GM23338 (cell line): Measurements from ENCODE around the gene MDM2. TPM values are rescaled to one million over a fixed set of nuclear protein-coding genes. Genes with fewer than 3 reads are reported as not detected.
"Not testable (repeated sequence)": the region's sequence is repeated elsewhere in the genome, so short reads cannot be mapped to it uniquely, and the experiment has no call there.

ENCODE experiments used
- ATAC-seq: fragments of 200-7000 bp; cut with Tn5 transposase; 3 replicates; pipeline ENCODE4 v1.9.1; 2020
- DNase-seq: peaks from one replicate; pipeline ENCODE4 v3.0.0-alpha.2; 2015; ENCODE audit warnings: low spot score
- H2AFZ ChIP-seq: fragments of 200-600 bp; sonication (generic); 2 replicates; pipeline ENCODE4 v1.8.0; 2016; ENCODE audit warnings: antibody characterized with exemption, mild to moderate bottlenecking, moderate library complexity
- H3F3A ChIP-seq: fragments of 200-600 bp; sonication (generic); replicated peaks from 2 replicates; pipeline ENCODE4 v1.8.0; 2017; ENCODE audit warnings: antibody characterized with exemption, mixed run types, low read depth
- H3K27ac ChIP-seq: fragments of 200-600 bp; sonication (generic); 2 replicates; pipeline ENCODE4 v1.6.1; 2016; ENCODE audit warnings: low read depth
- H3K27me3 ChIP-seq: fragments of 200-600 bp; sonication (generic); 2 replicates; pipeline ENCODE4 v1.8.0; 2016; ENCODE audit warnings: mild to moderate bottlenecking, mixed run types, moderate library complexity; ENCODE audit not compliant: insufficient read depth
- H3K36me3 ChIP-seq: fragments of 200-600 bp; sonication (generic); 2 replicates; pipeline ENCODE4 v1.8.0; 2016; ENCODE audit warnings: mild to moderate bottlenecking; ENCODE audit not compliant: insufficient read depth
- H3K4me1 ChIP-seq: fragments of 200-600 bp; sonication (generic); 2 replicates; pipeline ENCODE4 v1.8.0; 2016; ENCODE audit warnings: mild to moderate bottlenecking, moderate library complexity; ENCODE audit not compliant: insufficient read depth
- H3K4me2 ChIP-seq: fragments of 200-600 bp; sonication (generic); 2 replicates; pipeline ENCODE4 v1.7.1; 2017; ENCODE audit warnings: mixed run types
- H3K4me3 ChIP-seq: fragments of 200-600 bp; sonication (generic); 2 replicates; pipeline ENCODE4 v1.6.1; 2016; ENCODE audit warnings: mixed run types
- H3K79me2 ChIP-seq: fragments of 200-600 bp; sonication (generic); replicated peaks from 2 replicates; pipeline ENCODE4 v1.8.0; 2017; ENCODE audit warnings: mild to moderate bottlenecking; ENCODE audit not compliant: insufficient read depth
- H3K9me2 ChIP-seq: fragments of 200-600 bp; sonication (generic); 2 replicates; pipeline ENCODE4 v1.8.0; 2017; ENCODE audit not compliant: insufficient read depth
- H4K20me1 ChIP-seq: fragments of 200-600 bp; sonication (generic); replicated peaks from 2 replicates; pipeline ENCODE4 v1.8.0; 2017; ENCODE audit warnings: mild to moderate bottlenecking; ENCODE audit not compliant: insufficient read depth
- H3K27ac Mint-ChIP-seq: 2 replicates; pipeline ENCODE4 v1.8.0; 2020; ENCODE audit warnings: inconsistent platforms, mild to moderate bottlenecking, moderate library complexity, mixed read lengths
- H3K27me3 Mint-ChIP-seq: 3 replicates; pipeline ENCODE4 v1.8.0; 2022; ENCODE audit warnings: low read depth, mild to moderate bottlenecking, moderate library complexity, mixed read lengths, inconsistent platforms; ENCODE audit not compliant: insufficient read depth, poor library complexity
- H3K36me3 Mint-ChIP-seq: 3 replicates; pipeline ENCODE4 v1.8.0; 2021; ENCODE audit warnings: low read depth, mild to moderate bottlenecking, inconsistent platforms, moderate library complexity, mixed read lengths
- H3K4me1 Mint-ChIP-seq: 3 replicates; pipeline ENCODE4 v1.8.0; 2020; ENCODE audit warnings: mild to moderate bottlenecking, inconsistent platforms, mixed read lengths
- H3K4me3 Mint-ChIP-seq: 3 replicates; pipeline ENCODE4 v1.8.0; 2021; ENCODE audit warnings: moderate library complexity, mild to moderate bottlenecking, inconsistent platforms, mixed read lengths
- H3K9me3 Mint-ChIP-seq: 3 replicates; pipeline ENCODE4 v1.8.0; 2020; ENCODE audit warnings: moderate library complexity, mild to moderate bottlenecking, inconsistent platforms, mixed read lengths
- EZH2 ChIP-seq: fragments of 200-600 bp; sonication (generic); IDR thresholded peaks from one replicate; pipeline ENCODE4 v1.8.0; 2017; ENCODE audit warnings: antibody characterized with exemption, mild to moderate bottlenecking, low read depth; ENCODE audit not compliant: unreplicated experiment
- JUNB ChIP-seq: IDR thresholded peaks from one replicate; pipeline ENCODE4 v1.6.1; 2016; ENCODE audit warnings: antibody characterized with exemption; ENCODE audit not compliant: unreplicated experiment
- NANOG ChIP-seq: IDR thresholded peaks from 2 replicates; pipeline ENCODE4 v1.6.1; 2016; ENCODE audit warnings: antibody characterized with exemption, borderline replicate concordance
- POLR2AphosphoS5 ChIP-seq: IDR thresholded peaks from 2 replicates; pipeline ENCODE4 v1.6.1; 2016; ENCODE audit warnings: antibody characterized with exemption, low read depth
- STAT1 ChIP-seq: IDR thresholded peaks from one replicate; pipeline ENCODE4 v1.6.1; 2016; ENCODE audit warnings: antibody characterized with exemption; ENCODE audit not compliant: unreplicated experiment
- ZNF114 ChIP-seq: fragments of 250-450 bp; sonication (Bioruptor Pico); IDR thresholded peaks from 2 replicates; pipeline ENCODE4 v1.5.0; 2020; ENCODE audit warnings: mild to moderate bottlenecking, moderate library complexity
- ZNF331 ChIP-seq: fragments of 250-450 bp; sonication (Bioruptor Pico); IDR thresholded peaks from 2 replicates; pipeline ENCODE4 v1.5.0; 2020; ENCODE audit warnings: low read depth, mild to moderate bottlenecking, moderate library complexity
- polyA plus RNA-seq: library from polyadenylated mRNA; unstranded; fragments of >200 nt; fragmentation: Nextera tagmentation; extraction: Ambion mirVana; gene quantifications from 2 replicates; pipeline ENCODE4 v1.2.1, GENCODE V29; 2016
- total RNA-seq: library from RNA; depleted of rRNA; stranded (reverse); fragments of >200 nt; shearing (Covaris generic); gene quantifications from 2 replicates; pipeline ENCODE4 v1.2.3, GENCODE V29; 2014
- TF ChIP-seq, protein P1 (sequence below): fragments of 250-450 bp; sonication (Bioruptor Pico); IDR thresholded peaks from 2 replicates; pipeline ENCODE4 v1.5.0; 2020; ENCODE audit warnings: mild to moderate bottlenecking, moderate library complexity
- TF ChIP-seq, protein P2 (sequence below): IDR thresholded peaks from one replicate; pipeline ENCODE4 v1.6.1; 2018; ENCODE audit warnings: antibody characterized with exemption; ENCODE audit not compliant: unreplicated experiment
- TF ChIP-seq, protein P3 (sequence below), 2 experiments: fragments of 200-600 bp in 1 of 2; sonication (generic) in 1 of 2; conservative IDR thresholded peaks; 2 replicates each; pipeline versions ENCODE4 v1.5.1 to v1.6.1; 2016 to 2017; ENCODE audit warnings: antibody characterized with exemption in 2 of 2, low read depth in 2 of 2, mild to moderate bottlenecking in 2 of 2, moderate library complexity in 1 of 2

MDM2 gene
- total and polyA plus RNA-seq, 2 experiments from 2014 or later, result 105 to 136 TPM

DNA sequence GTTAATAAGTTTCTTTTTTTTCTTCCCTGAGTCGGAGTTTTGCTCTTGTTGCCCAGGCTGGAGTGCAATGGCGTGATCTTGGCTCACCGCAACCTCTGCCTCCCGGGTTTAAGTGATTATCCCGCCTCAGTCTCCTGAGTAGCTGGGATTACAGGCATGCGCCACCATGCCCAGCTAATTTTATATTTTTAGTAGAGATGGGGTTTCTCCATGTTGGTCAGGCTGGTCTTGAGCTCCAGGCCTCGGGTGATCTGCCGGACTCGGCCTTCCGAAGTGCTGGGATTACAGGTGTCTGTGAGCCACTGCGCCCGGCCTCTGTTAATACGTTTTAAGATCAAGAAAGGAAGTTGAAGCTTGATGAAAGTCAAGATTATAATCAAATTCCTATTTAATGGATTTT is 11.5 kb downstream of the MDM2 start:
- H2AFZ ChIP-seq, H3K9me2 ChIP-seq, H3K4me1 ChIP-seq, H3K9me3 Mint-ChIP-seq, H3K4me1 Mint-ChIP-seq, H3F3A ChIP-seq, H3K4me3 Mint-ChIP-seq, H3K27me3 Mint-ChIP-seq, DNase-seq, H3K27ac Mint-ChIP-seq, ATAC-seq, H3K27ac ChIP-seq, H3K27me3 ChIP-seq, H3K4me3 ChIP-seq, H3K4me2 ChIP-seq: not testable (repeated sequence)
- peaks cover 25% of the 10 kb centered on the region for H4K20me1 ChIP-seq
- H3K36me3 ChIP-seq, result peaks cover 89% of the 10 kb centered on the region
- H3K36me3 Mint-ChIP-seq, result peaks cover 82% of the 10 kb centered on the region
- peaks cover 64% of the 10 kb centered on the region for H3K79me2 ChIP-seq

- no peak overlapping the region for H3K4me2 ChIP-seq
- no peak overlapping the region for H3K27ac ChIP-seq
- Mint-ChIP-seq H3K27ac (no peak overlapping the region), H3K9me3 (no peaks in the 10 kb centered on the region), H3K4me3 (no peak overlapping the region), H3K4me1 (no peaks in the 10 kb centered on the region), H3K27me3 (no peaks in the 10 kb centered on the region), H3K36me3 (peaks cover 85% of the 10 kb centered on the region)
- DNase-seq, result no peak
- no peaks in the 10 kb centered on the region for H3K4me1 ChIP-seq
- H3F3A ChIP-seq, result 0 out of 2 replicates have a peak, but pooled peaks cover 6% of the 10 kb centered on the region
- peaks cover 19% of the 10 kb centered on the region for H4K20me1 ChIP-seq
- no peaks in the 10 kb centered on the region for H3K9me2 ChIP-seq
- peaks cover 88% of the 10 kb centered on the region for H3K36me3 ChIP-seq
- H3K27me3 ChIP-seq, result no peaks in the 10 kb centered on the region
- no peak overlapping the region for H2AFZ ChIP-seq
- ATAC-seq, result no peak
- peaks cover 45% of the 10 kb centered on the region for H3K79me2 ChIP-seq
- H3K4me3 ChIP-seq, result no peak overlapping the region
- TF ChIP-seq, protein P1, sequence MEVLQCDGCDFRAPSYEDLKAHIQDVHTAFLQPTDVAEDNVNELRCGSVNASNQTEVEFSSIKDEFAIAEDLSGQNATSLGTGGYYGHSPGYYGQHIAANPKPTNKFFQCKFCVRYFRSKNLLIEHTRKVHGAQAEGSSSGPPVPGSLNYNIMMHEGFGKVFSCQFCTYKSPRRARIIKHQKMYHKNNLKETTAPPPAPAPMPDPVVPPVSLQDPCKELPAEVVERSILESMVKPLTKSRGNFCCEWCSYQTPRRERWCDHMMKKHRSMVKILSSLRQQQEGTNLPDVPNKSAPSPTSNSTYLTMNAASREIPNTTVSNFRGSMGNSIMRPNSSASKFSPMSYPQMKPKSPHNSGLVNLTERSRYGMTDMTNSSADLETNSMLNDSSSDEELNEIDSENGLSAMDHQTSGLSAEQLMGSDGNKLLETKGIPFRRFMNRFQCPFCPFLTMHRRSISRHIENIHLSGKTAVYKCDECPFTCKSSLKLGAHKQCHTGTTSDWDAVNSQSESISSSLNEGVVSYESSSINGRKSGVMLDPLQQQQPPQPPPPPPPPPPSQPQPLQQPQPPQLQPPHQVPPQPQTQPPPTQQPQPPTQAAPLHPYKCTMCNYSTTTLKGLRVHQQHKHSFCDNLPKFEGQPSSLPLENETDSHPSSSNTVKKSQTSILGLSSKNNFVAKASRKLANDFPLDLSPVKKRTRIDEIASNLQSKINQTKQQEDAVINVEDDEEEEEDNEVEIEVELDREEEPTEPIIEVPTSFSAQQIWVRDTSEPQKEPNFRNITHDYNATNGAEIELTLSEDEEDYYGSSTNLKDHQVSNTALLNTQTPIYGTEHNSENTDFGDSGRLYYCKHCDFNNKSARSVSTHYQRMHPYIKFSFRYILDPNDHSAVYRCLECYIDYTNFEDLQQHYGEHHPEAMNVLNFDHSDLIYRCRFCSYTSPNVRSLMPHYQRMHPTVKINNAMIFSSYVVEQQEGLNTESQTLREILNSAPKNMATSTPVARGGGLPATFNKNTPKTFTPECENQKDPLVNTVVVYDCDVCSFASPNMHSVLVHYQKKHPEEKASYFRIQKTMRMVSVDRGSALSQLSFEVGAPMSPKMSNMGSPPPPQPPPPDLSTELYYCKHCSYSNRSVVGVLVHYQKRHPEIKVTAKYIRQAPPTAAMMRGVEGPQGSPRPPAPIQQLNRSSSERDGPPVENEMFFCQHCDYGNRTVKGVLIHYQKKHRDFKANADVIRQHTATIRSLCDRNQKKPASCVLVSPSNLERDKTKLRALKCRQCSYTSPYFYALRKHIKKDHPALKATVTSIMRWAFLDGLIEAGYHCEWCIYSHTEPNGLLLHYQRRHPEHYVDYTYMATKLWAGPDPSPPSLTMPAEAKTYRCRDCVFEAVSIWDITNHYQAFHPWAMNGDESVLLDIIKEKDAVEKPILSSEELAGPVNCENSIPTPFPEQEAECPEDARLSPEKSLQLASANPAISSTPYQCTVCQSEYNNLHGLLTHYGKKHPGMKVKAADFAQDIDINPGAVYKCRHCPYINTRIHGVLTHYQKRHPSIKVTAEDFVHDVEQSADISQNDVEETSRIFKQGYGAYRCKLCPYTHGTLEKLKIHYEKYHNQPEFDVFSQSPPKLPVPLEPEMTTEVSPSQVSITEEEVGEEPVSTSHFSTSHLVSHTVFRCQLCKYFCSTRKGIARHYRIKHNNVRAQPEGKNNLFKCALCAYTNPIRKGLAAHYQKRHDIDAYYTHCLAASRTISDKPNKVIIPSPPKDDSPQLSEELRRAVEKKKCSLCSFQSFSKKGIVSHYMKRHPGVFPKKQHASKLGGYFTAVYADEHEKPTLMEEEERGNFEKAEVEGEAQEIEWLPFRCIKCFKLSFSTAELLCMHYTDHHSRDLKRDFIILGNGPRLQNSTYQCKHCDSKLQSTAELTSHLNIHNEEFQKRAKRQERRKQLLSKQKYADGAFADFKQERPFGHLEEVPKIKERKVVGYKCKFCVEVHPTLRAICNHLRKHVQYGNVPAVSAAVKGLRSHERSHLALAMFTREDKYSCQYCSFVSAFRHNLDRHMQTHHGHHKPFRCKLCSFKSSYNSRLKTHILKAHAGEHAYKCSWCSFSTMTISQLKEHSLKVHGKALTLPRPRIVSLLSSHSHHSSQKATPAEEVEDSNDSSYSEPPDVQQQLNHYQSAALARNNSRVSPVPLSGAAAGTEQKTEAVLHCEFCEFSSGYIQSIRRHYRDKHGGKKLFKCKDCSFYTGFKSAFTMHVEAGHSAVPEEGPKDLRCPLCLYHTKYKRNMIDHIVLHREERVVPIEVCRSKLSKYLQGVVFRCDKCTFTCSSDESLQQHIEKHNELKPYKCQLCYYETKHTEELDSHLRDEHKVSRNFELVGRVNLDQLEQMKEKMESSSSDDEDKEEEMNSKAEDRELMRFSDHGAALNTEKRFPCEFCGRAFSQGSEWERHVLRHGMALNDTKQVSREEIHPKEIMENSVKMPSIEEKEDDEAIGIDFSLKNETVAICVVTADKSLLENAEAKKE (CRISPR knock-in tag), result no peak
- TF ChIP-seq, protein P2, sequence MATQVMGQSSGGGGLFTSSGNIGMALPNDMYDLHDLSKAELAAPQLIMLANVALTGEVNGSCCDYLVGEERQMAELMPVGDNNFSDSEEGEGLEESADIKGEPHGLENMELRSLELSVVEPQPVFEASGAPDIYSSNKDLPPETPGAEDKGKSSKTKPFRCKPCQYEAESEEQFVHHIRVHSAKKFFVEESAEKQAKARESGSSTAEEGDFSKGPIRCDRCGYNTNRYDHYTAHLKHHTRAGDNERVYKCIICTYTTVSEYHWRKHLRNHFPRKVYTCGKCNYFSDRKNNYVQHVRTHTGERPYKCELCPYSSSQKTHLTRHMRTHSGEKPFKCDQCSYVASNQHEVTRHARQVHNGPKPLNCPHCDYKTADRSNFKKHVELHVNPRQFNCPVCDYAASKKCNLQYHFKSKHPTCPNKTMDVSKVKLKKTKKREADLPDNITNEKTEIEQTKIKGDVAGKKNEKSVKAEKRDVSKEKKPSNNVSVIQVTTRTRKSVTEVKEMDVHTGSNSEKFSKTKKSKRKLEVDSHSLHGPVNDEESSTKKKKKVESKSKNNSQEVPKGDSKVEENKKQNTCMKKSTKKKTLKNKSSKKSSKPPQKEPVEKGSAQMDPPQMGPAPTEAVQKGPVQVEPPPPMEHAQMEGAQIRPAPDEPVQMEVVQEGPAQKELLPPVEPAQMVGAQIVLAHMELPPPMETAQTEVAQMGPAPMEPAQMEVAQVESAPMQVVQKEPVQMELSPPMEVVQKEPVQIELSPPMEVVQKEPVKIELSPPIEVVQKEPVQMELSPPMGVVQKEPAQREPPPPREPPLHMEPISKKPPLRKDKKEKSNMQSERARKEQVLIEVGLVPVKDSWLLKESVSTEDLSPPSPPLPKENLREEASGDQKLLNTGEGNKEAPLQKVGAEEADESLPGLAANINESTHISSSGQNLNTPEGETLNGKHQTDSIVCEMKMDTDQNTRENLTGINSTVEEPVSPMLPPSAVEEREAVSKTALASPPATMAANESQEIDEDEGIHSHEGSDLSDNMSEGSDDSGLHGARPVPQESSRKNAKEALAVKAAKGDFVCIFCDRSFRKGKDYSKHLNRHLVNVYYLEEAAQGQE, result no peak
- TF ChIP-seq POLR2AphosphoS5 (no peak), ZNF114 (CRISPR knock-in tag) (no peak), ZNF331 (no peak), NANOG (no peak), EZH2 (no peak), JUNB (no peak), STAT1 (no peak)
- TF ChIP-seq, protein P3, sequence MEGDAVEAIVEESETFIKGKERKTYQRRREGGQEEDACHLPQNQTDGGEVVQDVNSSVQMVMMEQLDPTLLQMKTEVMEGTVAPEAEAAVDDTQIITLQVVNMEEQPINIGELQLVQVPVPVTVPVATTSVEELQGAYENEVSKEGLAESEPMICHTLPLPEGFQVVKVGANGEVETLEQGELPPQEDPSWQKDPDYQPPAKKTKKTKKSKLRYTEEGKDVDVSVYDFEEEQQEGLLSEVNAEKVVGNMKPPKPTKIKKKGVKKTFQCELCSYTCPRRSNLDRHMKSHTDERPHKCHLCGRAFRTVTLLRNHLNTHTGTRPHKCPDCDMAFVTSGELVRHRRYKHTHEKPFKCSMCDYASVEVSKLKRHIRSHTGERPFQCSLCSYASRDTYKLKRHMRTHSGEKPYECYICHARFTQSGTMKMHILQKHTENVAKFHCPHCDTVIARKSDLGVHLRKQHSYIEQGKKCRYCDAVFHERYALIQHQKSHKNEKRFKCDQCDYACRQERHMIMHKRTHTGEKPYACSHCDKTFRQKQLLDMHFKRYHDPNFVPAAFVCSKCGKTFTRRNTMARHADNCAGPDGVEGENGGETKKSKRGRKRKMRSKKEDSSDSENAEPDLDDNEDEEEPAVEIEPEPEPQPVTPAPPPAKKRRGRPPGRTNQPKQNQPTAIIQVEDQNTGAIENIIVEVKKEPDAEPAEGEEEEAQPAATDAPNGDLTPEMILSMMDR (conservative IDR thresholded peaks at IDR 0.05; ENCODE audit: low read depth in 2 of 2), result no peak
Observed at GRCh38 chr12:68821357-68822188, 13.6 kb downstream of the MDM2 start.
